Large intestine (tissue), 3 donors: ENCODE measurements around the gene MYO1H. TPM values are rescaled to one million over a fixed set of nuclear protein-coding genes. Genes with fewer than 3 reads are reported as not detected.

ENCODE experiments used
- DNase-seq, 2 donors: peaks; one replicate each; pipeline versions ENCODE4 v3.0.0 to v3.0.0-alpha.2; 2013
- H3K27ac ChIP-seq: one replicate; pipeline ENCODE4 v1.5.1; 2013; ENCODE audit warnings: low read length
- H3K27me3 ChIP-seq: 2 replicates; pipeline ENCODE4 v1.6.1; 2013; ENCODE audit warnings: low read length; ENCODE audit not compliant: control insufficient read depth, insufficient read depth
- H3K36me3 ChIP-seq: 2 replicates; pipeline ENCODE4 v1.6.1; 2013; ENCODE audit warnings: low read length; ENCODE audit not compliant: control insufficient read depth, insufficient read depth
- H3K4me1 ChIP-seq: one replicate; pipeline ENCODE4 v1.6.1; 2013; ENCODE audit warnings: low read length; ENCODE audit not compliant: control insufficient read depth, insufficient read depth
- H3K4me3 ChIP-seq: one replicate; pipeline ENCODE4 v1.5.1; 2013; ENCODE audit warnings: low read length
- H3K9me3 ChIP-seq: one replicate; pipeline ENCODE4 v1.6.1; 2013; ENCODE audit warnings: mild to moderate bottlenecking, low read depth, low read length, moderate library complexity; ENCODE audit not compliant: control insufficient read depth
- WGBS: methylation state at CpG from one replicate; pipeline ENCODE4 v1.1.5; 2013; ENCODE audit warnings: low lambda C conversion rate; ENCODE audit not compliant: insufficient coverage; 5-methylcytosine and 5-hydroxymethylcytosine counted together
- polyA plus RNA-seq: library from polyadenylated mRNA; unstranded; fragments of 120-200 nt; gene quantifications from one replicate; pipeline ENCODE4 v1.2.1, GENCODE V29; 2013

Gene MYO1H
- polyA plus RNA-seq, 1 donor: 1.0 TPM

GRCh38 chr12:109447482-109447881, 99.8 kb downstream of the MYO1H start:
- WGBS: no CpG with 5 or more reads among the region's 9 CpGs
- Histone ChIP-seq H3K4me3 (no peak overlapping the region), H3K27ac (no peak overlapping the region), H3K27me3 (no peaks in the 10 kb centered on the region), H3K9me3 (no peaks in the 10 kb centered on the region), H3K36me3 (peaks cover 50% of the 10 kb centered on the region), H3K4me1 (no peaks in the 10 kb centered on the region)
- no peak for DNase-seq

- no CpG with 5 or more reads among the region's 5 CpGs for WGBS
- no peaks in the 10 kb centered on the region for H3K4me1 ChIP-seq
Measured at GRCh38 chr12:109448272-109448671, 100.6 kb downstream of the MYO1H start.

GRCh38 chr12:109448707-109449390, 101.1 kb downstream of the MYO1H start:
- no peak for DNase-seq
- Histone ChIP-seq H3K36me3 (peaks cover 62% of the 10 kb centered on the region), H3K27me3 (no peaks in the 10 kb centered on the region), H3K27ac (no peak overlapping the region), H3K9me3 (no peaks in the 10 kb centered on the region), H3K4me1 (no peaks in the 10 kb centered on the region), H3K4me3 (no peak overlapping the region)
- 100% methylated on average over 1 of the region's 8 CpGs for WGBS

More at GRCh38 chr12:109448272-109448671, 100.6 kb downstream of the MYO1H start:
- Histone ChIP-seq H3K27me3 (no peaks in the 10 kb centered on the region), H3K36me3 (peaks cover 56% of the 10 kb centered on the region), H3K9me3 (no peaks in the 10 kb centered on the region), H3K27ac (no peak overlapping the region), H3K4me3 (no peak overlapping the region)
- no peak for DNase-seq

GRCh38 chr12:109449845-109450532, 102.3 kb downstream of the MYO1H start:
- Histone ChIP-seq H3K27ac (no peak overlapping the region), H3K4me1 (no peaks in the 10 kb centered on the region), H3K9me3 (no peaks in the 10 kb centered on the region), H3K27me3 (no peaks in the 10 kb centered on the region), H3K36me3 (peaks cover 72% of the 10 kb centered on the region), H3K4me3 (no peak overlapping the region)
- DNase-seq: no peak
- WGBS: 100% methylated on average over 1 of the region's 16 CpGs

GRCh38 chr12:109450980-109451379, 103.3 kb downstream of the MYO1H start:
- Histone ChIP-seq H3K36me3 (peaks cover 77% of the 10 kb centered on the region), H3K9me3 (no peaks in the 10 kb centered on the region), H3K27ac (no peak overlapping the region), H3K4me1 (no peaks in the 10 kb centered on the region), H3K27me3 (no peaks in the 10 kb centered on the region), H3K4me3 (no peak overlapping the region)
- DNase-seq: no peak
- no CpG with 5 or more reads among the region's 4 CpGs for WGBS

GRCh38 chr12:109451400-109451799, 103.7 kb downstream of the MYO1H start:
- Histone ChIP-seq H3K27ac (no peak overlapping the region), H3K9me3 (no peaks in the 10 kb centered on the region), H3K27me3 (no peaks in the 10 kb centered on the region), H3K4me3 (no peak overlapping the region), H3K36me3 (peaks cover 77% of the 10 kb centered on the region), H3K4me1 (no peaks in the 10 kb centered on the region)
- no peak for DNase-seq
- no CpG with 5 or more reads among the region's 23 CpGs for WGBS

- no peaks in the 10 kb centered on the region for H3K27me3 ChIP-seq
- no CpG with 5 or more reads among the region's 2 CpGs for WGBS
Measured at GRCh38 chr12:109452489-109452888, 104.8 kb downstream of the MYO1H start.

GRCh38 chr12:109455706-109456105, 108.0 kb downstream of the MYO1H start:
- Histone ChIP-seq H3K27ac (no peak overlapping the region), H3K4me3 (no peak overlapping the region), H3K36me3 (peaks cover 85% of the 10 kb centered on the region), H3K9me3 (no peaks in the 10 kb centered on the region), H3K27me3 (no peaks in the 10 kb centered on the region), H3K4me1 (peaks cover 6% of the 10 kb centered on the region)
- no CpG with 5 or more reads among the region's 1 CpG for WGBS
- DNase-seq: no peak

More at GRCh38 chr12:109452489-109452888, 104.8 kb downstream of the MYO1H start:
- Histone ChIP-seq H3K27ac (no peak overlapping the region), H3K4me3 (no peak overlapping the region), H3K36me3 (peaks cover 81% of the 10 kb centered on the region), H3K4me1 (no peaks in the 10 kb centered on the region), H3K9me3 (no peaks in the 10 kb centered on the region)
- no peak for DNase-seq

GRCh38 chr12:109458086-109458485, 110.4 kb downstream of the MYO1H start:
- Histone ChIP-seq H3K27me3 (no peaks in the 10 kb centered on the region), H3K4me3 (no peak overlapping the region), H3K27ac (peak overlapping the region; percentile 27), H3K9me3 (no peaks in the 10 kb centered on the region), H3K36me3 (peaks cover 63% of the 10 kb centered on the region), H3K4me1 (peaks cover 30% of the 10 kb centered on the region)
- WGBS: no CpG with 5 or more reads among the region's 4 CpGs
- no peak for DNase-seq

- Histone ChIP-seq H3K4me1 (peaks cover 32% of the 10 kb centered on the region), H3K27me3 (no peaks in the 10 kb centered on the region), H3K9me3 (no peaks in the 10 kb centered on the region), H3K36me3 (peaks cover 56% of the 10 kb centered on the region), H3K4me3 (no peak overlapping the region), H3K27ac (peak overlapping the region; percentile 27)
- 86% methylated on average over 4 of the region's 6 CpGs for WGBS
- no peak for DNase-seq
Measured at GRCh38 chr12:109458771-109459208, 111.1 kb downstream of the MYO1H start.
